Activated T-cell treated with anti-CD3 and anti-CD28 coated beads for 48 hours (primary cell): Measurements from ENCODE around the gene DTNA.
"Not testable (repeated sequence)": the region's sequence is repeated elsewhere in the genome, so short reads cannot be mapped to it uniquely, and the experiment has no call there.

Source experiments
- DNase-seq: peaks from one replicate; pipeline ENCODE4 v3.0.0-alpha.2; 2020; ENCODE audit warnings: low read depth

The DTNA gene

DNA sequence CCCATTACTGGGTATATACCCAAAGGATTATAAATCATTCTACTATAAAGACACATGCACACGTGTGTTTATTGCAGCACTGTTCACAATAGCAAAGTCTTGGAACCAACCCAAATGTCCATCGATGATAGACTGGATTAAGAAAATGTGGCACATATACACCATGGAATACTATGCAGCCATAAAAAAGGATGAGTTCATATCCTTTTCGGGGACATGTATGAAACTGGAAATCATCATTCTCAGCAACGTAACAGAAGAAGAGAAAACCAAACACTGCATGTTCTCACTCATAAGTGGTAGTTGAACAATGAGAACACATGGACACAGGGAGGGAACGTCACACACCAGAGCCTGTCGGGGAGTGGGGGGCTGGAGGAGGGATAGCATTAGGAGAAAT is 15.6 kb downstream of the DTNA start:
- DNase-seq = not testable (repeated sequence)

DNA sequence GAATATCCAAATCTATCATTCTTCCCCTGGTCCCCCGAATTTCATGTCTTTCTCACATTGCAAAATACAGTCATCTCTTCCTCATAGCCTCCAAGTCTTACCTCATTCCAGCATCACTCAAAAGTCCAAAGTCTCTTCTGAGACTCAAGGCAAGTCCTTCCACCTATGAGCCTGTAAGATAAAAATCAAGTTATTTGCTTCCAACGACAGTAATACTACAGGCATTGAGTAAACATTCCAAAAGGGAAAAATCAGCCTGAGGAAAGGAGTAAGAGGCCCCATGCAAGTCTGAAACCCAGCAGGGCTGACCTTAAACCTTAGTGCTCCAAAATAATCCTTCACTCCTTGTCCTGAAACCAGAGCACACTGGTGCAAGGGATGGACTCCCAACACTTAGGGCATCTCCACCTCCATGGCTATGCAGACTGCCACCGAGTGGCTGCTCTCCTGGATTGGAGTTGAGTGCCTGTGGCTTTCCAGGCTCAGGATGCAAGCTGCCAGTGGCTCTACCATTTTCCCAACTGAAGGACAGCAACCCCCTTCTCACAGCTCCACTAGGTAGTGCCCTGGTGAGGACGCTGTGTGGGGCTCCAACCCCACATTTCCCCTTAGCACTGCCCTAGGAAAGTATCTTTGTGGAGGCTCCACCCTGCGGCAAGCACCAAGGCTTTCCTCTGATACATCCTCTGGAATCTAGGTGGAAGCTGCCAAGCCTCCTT is 16.3 kb downstream of the DTNA start:
- no peak for DNase-seq

DNA sequence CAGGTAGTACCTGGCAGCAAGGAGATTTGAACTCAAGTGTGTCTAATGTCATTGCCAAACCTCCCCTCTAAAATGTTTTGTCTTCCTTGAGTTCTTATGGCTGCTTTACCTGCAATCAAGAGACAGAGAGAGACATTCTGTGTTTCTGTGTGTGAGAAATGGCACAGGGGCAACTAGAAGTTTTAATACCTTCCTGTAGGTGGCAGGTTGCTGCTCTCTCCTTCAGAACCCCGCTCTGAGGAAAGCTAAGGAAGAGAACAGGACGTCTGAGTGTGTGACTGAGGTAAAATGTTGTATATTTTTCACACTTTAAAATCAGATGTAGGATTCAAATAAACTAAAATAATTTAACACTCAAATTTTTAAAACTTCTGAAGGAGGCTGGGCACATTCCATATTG is 19.2 kb downstream of the DTNA start:
- DNase-seq = no peak

DNA sequence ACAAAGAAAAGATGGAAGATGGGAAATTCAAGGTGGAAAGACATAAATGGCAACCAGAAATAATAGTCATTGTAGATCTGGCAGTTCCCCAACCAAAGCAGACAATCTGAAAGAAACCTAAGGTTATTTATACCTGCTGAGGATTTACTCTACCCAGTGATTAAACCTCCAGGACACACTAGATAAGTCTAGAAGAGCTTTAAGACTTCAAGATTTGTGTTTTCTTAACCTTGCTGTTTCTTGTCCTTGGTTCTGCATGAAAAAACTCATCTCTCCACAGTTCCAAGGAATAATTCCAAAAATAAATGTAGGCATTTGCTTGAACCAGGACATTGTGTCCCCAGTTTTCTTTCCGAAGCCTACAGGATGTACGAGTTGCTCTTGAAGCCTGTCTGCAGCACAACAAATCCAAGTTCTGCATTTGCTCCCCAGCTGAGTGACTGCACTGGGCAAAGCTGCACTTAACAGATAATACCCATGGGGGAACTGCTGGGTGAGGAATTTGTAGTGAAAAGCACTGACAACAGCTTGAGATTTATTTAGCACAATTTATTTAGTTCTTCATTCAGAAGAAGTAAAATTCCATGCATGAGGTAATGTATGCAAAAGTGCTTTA is 19.8 kb downstream of the DTNA start:
- DNase-seq = no peak

DNA sequence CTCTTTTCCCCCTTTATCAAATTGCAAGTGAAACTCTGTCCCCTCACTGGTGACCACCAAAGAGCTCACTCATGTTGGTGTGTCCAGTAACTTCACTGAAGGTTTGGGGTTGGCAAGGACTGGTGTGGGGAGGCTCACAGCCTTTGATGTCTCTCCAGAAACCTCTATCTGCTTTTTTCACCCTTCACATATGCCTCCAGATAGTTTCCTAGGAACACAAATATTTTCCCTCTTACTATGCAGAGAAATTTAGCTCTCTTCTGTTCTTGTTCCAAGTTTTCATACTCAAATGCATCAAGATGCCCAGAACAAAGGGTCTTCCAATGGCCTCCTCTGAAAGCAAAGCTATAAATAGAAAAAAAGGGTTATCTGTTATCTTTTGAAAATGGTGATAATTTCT is 20.7 kb downstream of the DTNA start:
- DNase-seq = no peak

DNA sequence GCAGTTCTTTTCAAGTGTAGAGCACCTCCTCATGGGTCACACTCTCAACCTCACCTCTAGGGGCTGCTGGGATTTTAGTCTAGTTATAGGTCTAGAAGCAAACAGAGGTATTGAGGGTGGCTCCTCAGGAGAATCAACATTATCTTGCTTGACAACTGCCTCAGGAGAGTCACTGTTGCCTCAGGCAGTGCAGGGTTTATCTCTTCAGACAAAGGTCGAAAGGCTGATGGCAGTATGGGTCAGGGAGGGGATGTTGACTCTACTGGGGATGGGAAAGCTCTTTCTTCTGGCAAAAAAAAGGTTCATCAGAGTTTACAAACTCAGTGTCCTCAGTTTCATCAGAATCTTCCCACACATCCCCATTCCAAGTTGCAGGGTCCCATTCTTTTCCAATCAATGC is 24.0 kb downstream of the DTNA start:
- no peak for DNase-seq

DNA sequence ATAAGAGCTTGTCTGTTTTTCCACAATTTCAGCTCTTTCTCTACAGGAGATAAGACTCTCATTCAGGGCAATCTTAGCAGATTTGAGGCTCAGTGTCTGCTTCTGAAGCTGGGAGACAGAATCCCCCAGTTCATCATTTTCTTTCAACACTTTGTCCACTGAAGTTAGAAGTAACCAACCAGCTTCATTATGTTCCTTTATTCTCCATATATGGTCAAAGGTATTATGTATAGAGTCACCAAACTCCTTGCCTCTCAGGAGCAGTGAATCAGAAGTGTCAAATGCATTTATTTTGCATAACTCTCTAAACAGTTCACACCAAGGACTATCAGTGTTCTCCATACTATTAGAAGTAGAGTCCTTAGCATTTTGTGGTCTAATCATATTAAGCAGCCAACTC is 24.4 kb downstream of the DTNA start:
- not testable (repeated sequence) for DNase-seq

DNA sequence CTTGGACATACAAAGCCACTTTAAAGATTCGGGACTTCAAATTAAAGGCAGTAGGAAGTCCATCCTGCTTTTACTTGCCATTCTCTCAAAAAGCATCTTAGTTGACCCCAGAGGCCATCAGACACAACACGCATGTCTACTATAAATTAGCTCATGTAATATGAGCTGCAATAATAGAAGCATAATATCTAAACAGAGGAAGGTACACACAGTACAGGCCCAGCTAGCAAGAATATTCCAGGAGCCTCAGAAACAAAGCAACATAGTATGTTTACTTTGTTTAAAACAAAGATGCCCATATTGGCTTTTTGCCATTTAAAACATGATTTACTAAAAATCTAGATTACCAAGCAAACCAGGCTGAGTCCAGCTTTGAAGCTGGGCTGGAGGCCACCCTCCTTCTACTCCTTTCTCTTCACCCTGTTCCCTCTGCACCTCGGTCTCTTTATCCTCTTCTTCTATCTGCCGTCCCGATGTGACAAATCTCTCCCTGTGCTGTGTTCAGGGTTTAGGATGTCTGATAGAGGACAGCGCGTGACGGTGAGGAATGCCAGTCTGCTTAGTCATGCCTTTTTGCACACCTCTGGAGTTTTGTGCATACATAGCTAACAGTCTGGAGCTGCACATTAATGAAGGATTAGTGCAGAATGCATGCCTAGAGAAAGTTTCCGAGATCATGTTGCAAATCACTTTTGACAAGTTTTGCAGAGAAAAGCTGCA is 28.2 kb downstream of the DTNA start:
- no peak for DNase-seq

DNA sequence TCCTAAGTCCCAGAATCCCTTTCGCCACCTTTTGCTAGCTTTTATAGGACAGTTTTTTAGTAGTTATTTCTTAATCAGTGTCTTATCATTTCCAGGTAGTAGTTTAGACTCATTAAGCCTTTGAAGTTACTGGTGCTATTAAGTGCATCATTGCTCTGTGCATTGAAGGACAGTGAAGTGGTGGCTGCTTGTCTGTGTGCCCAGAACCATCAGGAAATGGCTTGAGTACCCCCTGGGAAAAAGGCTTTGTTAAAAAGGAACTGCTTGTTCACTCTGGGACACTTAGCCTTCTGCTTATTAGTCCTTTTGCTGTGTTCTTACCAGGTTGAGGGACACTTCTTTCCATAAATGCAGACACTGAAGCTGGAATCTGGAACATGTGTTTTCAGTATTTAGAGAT is 30.0 kb downstream of the DTNA start:
- no peak for DNase-seq

DNA sequence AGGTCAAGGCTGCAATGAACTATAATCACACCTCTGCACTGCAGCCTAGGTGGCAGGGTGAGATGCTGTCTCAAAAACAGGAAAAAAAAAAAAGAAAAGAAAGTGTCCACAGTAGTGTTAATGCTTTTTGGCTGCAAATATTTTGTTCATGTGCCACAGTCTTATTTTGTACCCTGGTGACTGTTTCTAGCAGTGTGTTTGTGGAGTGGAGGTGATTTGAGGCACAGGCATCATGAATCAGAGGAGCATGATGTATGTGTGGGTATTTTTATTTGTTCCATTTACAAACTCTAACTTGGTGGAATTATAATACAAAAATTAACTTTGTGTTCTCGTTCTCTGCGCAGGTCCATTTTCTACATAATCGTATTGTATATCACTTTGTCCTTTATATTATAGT is 30.6 kb downstream of the DTNA start:
- DNase-seq = no peak

DNA sequence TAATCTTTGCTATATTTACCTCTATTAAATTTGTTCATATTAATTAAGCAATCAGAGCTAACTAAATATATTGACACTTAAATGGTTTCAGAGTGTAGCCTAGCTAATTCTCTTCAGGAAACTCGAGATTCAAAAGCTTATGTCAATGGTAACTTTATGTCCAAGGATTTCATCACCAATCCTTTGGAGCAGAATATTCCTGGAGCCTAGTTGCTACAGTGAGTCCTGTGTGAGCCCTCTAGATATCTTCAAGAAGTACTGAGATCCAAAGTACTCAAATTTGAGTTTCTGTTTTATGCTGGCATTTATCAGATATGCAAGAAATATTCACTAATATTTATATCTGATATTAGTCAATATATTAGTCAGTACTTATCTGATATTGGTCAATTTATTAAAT is 31.3 kb downstream of the DTNA start:
- no peak for DNase-seq

DNA sequence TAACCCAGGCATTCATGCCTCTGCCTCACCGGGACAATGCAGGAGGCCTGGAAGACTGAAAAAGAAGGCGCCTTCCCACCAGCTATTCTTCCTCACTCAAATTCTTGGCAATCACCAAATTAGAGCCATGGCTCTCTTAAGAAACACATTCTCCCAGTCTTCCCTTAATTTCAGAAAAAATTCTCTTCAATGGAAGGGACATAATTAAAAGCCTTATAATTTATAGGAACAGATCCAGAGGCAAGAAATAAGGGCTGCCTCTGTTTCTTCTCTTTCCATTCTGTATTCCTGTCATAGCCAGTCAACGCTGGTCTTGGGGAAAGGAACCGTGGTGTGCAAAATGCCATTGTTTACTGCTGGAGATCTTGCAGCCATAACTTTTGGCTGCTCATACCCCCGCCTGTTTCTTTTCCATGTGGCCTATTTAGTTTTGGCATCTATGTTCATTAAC is 32.8 kb downstream of the DTNA start:
- no peak for DNase-seq

DNA sequence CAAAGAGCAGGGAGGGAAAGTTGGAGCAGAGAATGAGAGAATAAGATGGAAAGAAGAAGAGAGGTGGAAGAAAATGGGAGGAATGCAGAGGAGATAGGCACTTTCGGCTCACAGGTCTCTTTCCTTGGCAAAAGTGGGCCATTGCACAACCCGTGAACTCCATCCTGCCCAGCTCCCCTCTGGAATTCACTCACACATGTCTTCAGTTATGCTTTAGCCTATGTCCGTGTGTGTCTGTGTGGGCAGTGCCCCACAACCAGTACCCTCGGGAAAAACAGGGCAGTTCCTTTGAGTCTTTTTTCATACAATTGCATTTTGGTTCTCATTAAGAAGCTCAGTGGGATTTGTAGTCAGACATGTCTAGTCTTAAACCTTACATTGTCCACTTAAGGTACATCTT is 34.5 kb downstream of the DTNA start:
- no peak for DNase-seq

DNA sequence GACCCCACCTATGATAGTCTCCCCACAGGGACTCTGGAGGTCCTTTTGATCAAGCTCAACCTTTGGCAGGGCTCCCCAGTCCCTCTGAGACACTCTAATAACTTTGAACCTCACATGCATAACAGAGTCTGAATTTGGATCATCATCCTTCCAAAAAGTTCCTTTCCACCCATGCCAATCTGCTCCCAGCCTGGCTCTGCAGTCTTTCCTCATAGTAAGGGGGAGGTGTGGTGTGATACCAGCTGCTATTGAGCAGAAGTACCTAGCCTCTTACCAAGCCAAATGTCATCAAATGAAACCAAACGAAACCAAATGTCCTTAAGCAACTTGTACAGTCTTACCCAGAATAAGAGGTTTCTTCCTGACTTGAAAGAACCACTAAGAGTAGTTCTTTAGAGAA is 36.5 kb downstream of the DTNA start:
- no peak for DNase-seq

DNA sequence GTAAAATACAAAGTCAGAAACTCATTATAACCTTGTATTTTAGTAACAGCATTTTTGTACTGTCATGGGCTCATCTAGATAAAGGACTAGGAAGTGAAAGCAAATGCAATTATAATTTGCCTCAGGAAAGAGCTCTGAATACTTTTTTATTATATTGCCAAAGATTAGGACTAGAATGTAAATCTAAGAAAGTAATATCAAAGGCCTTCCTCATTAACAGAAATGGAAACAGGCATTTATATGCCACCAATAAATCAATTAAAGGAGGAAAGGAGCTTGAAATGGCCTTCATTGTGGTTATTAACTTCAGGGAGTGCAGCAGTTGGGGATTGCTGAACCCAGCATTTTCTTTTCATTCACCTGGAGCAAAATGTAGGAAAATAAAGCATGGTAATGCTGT is 39.6 kb downstream of the DTNA start:
- no peak for DNase-seq

DNA sequence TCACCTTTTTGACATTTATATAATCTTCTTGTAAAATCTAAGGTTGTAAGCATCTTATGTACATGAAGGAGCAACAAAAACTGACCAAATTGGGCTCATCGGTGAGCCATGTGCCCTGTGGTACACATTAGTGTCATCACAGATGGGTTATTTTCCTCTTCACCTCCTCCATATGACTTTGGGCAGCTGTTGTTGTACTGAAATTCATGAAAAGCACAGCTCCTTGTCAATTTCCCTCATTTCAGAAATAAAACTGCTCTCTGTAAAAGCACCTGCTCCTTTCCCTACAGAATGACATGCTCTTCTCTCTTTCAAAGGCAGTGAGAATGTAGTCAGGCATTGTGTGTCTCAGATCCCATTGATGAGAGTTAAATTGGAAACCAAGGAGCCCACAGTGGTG is 42.0 kb downstream of the DTNA start:
- no peak for DNase-seq

DNA sequence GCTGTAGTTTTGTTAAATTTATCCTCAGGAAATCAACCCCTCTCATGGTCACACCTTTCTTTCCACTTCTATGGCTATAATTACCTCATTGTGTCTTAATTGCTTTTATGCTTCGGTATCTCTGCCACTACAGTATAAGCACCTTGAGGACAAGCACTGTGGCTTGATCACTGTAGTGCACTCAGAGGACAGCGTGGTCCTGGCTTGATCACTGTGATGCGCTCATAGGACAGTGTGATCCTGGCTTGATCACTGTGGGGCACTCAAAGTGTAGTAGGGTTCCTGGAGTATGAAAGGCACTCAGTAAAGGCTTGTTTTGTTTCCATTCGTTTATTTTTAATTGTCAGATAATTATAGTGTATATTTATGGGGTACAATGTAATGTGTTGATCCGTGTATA is 44.2 kb downstream of the DTNA start:
- no peak for DNase-seq

DNA sequence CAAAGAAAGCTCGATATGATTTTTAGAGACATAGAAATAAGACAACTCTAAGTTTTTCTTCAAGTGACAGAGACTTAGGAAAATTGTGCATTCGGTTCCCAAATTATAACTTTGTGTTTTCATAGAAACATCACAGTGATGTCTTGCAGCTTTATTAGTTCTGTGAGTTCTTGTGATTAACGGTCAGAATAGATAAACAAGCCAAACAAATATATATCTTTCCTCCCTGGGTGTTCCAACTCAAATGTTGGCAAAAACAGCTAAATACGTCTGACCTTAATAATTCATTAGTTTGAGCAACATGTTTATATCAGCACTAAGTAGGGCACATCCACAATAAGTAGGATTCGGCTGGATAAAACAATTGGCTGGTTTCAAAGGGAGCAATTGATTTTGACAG is 47.6 kb downstream of the DTNA start:
- DNase-seq = no peak

DNA sequence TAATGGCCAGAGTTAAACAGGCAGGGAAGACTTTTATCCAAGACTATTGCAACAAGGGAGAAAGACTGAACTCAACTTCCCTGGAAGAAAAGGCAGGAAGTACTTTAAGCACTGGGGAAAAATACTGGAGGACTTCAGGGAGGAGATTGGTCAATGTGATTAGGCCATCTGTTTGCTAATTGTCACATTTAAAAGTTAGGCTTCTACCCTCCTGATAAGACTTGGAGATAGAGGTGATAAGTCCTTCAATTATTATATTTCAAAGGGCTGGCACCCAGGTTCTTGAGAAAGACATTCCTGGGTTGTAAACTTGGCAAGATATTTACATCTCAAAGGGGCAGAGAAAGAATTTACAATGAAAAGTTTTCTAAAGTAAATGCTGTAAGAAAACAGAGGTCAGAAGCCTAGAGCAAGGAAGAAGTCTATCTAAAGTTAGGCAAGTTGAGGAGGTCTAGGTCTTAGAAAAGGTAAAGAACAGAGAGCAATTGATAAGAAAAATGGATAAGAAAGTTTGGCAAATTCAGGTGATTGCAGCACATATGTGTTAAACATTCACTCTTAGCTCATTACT is 48.4 kb downstream of the DTNA start:
- no peak for DNase-seq

DNA sequence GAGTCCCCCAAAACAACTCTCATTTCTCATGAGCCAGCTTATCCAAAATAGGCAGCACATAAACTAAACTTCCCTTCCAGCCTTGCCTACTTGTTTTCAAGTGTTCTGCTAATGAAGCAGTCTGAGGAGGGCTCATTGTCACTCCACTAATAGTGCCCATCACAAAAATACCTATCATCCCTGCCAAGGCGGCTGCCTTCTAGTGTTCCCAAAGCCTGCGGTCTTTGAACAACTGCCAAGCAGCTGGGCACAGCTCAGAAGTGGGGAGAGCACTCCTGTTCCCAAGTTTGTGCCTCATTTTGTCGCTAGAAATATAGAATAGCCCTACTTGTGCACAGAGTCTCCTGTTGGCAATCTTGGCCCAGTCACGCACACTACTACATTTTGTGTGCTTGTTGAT is 50.3 kb downstream of the DTNA start:
- DNase-seq = no peak

DNA sequence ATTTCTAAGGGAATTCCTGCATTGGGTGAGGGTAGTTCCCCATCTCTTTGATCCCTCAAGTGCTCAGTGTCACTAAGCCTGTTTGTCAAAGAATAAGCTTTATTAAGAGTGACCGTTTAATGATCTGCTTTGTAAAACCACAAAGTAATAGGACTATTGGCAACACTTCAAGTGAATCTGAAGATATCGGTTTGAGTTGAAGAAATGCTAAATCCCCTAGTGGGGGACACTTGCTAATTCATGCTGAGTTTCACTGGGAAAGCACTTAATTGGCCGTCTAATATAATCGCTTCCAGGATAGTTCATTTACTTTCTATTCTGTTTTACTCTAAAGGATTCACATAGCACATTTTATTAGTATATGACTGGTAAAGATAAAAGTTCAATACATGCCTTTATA is 54.4 kb downstream of the DTNA start:
- no peak for DNase-seq

DNA sequence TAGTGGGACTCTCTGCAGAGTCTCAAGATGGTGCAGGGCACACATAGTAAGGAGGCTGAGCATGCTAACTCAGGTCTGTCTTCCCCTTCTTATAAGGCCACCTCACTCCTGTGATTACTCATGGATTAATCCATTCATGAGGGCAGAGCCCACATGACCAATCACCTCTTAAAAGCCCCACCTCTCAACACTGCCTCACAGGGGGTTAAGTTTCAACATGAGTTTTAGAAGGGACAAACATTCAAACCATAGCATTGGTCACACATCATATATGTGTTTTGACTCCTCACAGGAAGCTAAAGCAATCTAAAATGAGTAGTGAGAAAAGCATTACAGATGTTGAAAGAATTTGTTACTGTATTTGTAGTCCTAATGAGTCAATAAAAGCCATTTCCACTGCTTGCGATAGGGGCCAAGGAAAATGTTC is 57.5 kb downstream of the DTNA start:
- DNase-seq = no peak

DNA sequence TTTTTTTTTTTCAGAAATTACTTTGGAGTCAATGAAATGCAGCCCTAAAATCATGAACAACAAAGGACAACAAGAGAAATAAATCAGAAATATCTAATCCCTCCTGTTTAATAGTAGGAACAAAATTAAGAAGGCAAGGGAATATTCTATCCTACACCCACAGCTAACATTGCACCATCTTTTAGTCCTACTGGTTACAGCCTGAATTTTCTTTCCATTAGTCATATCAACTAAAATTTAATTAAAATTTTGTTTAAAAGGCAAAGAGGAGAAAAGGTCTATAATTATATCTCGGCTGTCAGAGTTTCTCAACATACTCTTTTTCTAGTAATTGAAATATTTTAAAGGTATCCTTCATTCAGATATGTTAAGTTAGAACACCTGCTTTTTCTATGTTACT is 61.9 kb downstream of the DTNA start:
- DNase-seq = no peak
